Glutamatergic neuron (in vitro differentiated cells): ENCODE data around the gene APOC1. TPM values are rescaled to one million over a fixed set of nuclear protein-coding genes. Genes with fewer than 3 reads are reported as not detected.
"Not testable (repeated sequence)": the region's sequence is repeated elsewhere in the genome, so short reads cannot be mapped to it uniquely, and the experiment has no call there.

Source experiments
- DNase-seq: peaks from one replicate; pipeline ENCODE4 v3.0.0; 2022
- H3K27ac Mint-ChIP-seq: one replicate; pipeline ENCODE4 v1.8.0; 2020; ENCODE audit warnings: mild to moderate bottlenecking, mixed read lengths, inconsistent platforms; ENCODE audit not compliant: unreplicated experiment
- H3K27me3 Mint-ChIP-seq: one replicate; pipeline ENCODE4 v1.8.0; 2020; ENCODE audit warnings: mild to moderate bottlenecking, moderate library complexity, mixed read lengths, inconsistent platforms; ENCODE audit not compliant: unreplicated experiment
- H3K36me3 Mint-ChIP-seq: one replicate; pipeline ENCODE4 v1.8.0; 2020; ENCODE audit warnings: mild to moderate bottlenecking, mixed read lengths, inconsistent platforms; ENCODE audit not compliant: unreplicated experiment
- H3K4me1 Mint-ChIP-seq: one replicate; pipeline ENCODE4 v1.8.0; 2020; ENCODE audit warnings: mild to moderate bottlenecking, low read depth, mixed read lengths, inconsistent platforms; ENCODE audit not compliant: unreplicated experiment
- H3K4me3 Mint-ChIP-seq: one replicate; pipeline ENCODE4 v1.8.0; 2020; ENCODE audit warnings: mild to moderate bottlenecking, mixed read lengths, inconsistent platforms; ENCODE audit not compliant: unreplicated experiment
- H3K9me3 Mint-ChIP-seq: one replicate; pipeline ENCODE4 v1.8.0; 2020; ENCODE audit warnings: mild to moderate bottlenecking, moderate library complexity, mixed read lengths, inconsistent platforms; ENCODE audit not compliant: unreplicated experiment
- total RNA-seq: library from RNA; stranded (reverse); fragmentation: NEBNext Ultra II Directional; extraction: Animal tissue kit (Norgen Biotek cat#: 25700); gene quantifications from one replicate; pipeline ENCODE4 v1.2.1, GENCODE V29; 2021; ENCODE audit not compliant: unreplicated experiment
- TF ChIP-seq, protein P1 (sequence below): fragments of 200-600 bp; sonication (generic); IDR thresholded peaks from one replicate; pipeline ENCODE4 v1.5.0; 2021; ENCODE audit not compliant: partially characterized antibody, unreplicated experiment

Gene APOC1
- total RNA-seq, 1 donor from 2014 or later = 8.3 TPM

GRCh38 chr19:44908074-44908835 lies 6.2 kb upstream of the APOC1 start:
- H3K27me3 Mint-ChIP-seq = peaks cover 6% of the 10 kb centered on the region
- H3K4me1 Mint-ChIP-seq = no peaks in the 10 kb centered on the region
- TF ChIP-seq, protein P1, sequence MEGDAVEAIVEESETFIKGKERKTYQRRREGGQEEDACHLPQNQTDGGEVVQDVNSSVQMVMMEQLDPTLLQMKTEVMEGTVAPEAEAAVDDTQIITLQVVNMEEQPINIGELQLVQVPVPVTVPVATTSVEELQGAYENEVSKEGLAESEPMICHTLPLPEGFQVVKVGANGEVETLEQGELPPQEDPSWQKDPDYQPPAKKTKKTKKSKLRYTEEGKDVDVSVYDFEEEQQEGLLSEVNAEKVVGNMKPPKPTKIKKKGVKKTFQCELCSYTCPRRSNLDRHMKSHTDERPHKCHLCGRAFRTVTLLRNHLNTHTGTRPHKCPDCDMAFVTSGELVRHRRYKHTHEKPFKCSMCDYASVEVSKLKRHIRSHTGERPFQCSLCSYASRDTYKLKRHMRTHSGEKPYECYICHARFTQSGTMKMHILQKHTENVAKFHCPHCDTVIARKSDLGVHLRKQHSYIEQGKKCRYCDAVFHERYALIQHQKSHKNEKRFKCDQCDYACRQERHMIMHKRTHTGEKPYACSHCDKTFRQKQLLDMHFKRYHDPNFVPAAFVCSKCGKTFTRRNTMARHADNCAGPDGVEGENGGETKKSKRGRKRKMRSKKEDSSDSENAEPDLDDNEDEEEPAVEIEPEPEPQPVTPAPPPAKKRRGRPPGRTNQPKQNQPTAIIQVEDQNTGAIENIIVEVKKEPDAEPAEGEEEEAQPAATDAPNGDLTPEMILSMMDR = no peak
- H3K9me3 Mint-ChIP-seq = peaks cover 4% of the 10 kb centered on the region
- H3K36me3 Mint-ChIP-seq = no peaks in the 10 kb centered on the region
- H3K27ac Mint-ChIP-seq = no peak overlapping the region
- H3K4me3 Mint-ChIP-seq = no peak overlapping the region
- DNase-seq = no peak

DNA sequence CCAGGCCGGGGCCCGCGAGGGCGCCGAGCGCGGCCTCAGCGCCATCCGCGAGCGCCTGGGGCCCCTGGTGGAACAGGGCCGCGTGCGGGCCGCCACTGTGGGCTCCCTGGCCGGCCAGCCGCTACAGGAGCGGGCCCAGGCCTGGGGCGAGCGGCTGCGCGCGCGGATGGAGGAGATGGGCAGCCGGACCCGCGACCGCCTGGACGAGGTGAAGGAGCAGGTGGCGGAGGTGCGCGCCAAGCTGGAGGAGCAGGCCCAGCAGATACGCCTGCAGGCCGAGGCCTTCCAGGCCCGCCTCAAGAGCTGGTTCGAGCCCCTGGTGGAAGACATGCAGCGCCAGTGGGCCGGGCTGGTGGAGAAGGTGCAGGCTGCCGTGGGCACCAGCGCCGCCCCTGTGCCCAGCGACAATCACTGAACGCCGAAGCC lies 5.6 kb upstream of the APOC1 start:
- no peak for DNase-seq
- Mint-ChIP-seq H3K27me3 (peaks cover 4% of the 10 kb centered on the region), H3K27ac (no peak overlapping the region), H3K4me1 (no peaks in the 10 kb centered on the region), H3K36me3 (no peaks in the 10 kb centered on the region), H3K9me3 (peaks cover 4% of the 10 kb centered on the region), H3K4me3 (no peak overlapping the region)
- TF ChIP-seq, protein P1 = no peak

GRCh38 chr19:44909775-44910174 lies 4.6 kb upstream of the APOC1 start:
- H3K27ac Mint-ChIP-seq = no peak overlapping the region
- H3K9me3 Mint-ChIP-seq = peaks cover 4% of the 10 kb centered on the region
- peaks cover 6% of the 10 kb centered on the region for H3K27me3 Mint-ChIP-seq

GRCh38 chr19:44911896-44912295 lies 2.5 kb upstream of the APOC1 start:
- H3K4me3 Mint-ChIP-seq = not testable (repeated sequence)

More at GRCh38 chr19:44909775-44910174, 4.6 kb upstream of the APOC1 start:
- TF ChIP-seq, protein P1 = no peak
- no peak for DNase-seq
- no peaks in the 10 kb centered on the region for H3K36me3 Mint-ChIP-seq
- H3K4me1 Mint-ChIP-seq = peaks cover 3% of the 10 kb centered on the region
- no peak overlapping the region for H3K4me3 Mint-ChIP-seq

DNA sequence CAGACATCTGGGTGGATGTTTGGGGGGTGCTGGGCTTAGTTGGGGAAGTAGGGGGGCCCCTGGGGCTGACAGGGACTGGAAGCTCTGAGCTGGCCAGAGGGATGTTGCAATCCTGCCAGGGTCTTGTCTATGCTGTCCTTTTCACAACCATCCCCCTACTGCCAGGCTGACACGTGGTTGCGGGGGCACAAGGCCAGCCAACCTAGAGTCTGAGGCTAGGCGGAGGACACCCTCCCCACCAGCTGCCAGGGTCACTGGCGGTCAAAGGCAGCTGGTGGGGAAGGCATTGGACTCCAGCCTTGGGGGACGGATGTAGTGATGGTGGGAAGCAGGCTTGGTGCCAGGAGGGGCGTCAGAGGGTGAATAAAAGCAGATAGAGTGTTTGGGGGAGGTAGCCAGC lies 1.6 kb upstream of the APOC1 start:
- Mint-ChIP-seq H3K4me3 (no peak overlapping the region), H3K36me3 (no peaks in the 10 kb centered on the region), H3K9me3 (peaks cover 3% of the 10 kb centered on the region), H3K27me3 (peaks cover 2% of the 10 kb centered on the region), H3K4me1 (peaks cover 4% of the 10 kb centered on the region), H3K27ac (no peak overlapping the region)
- DNase-seq = no peak
- TF ChIP-seq, protein P1 = no peak

More at GRCh38 chr19:44911896-44912295, 2.5 kb upstream of the APOC1 start:
- not testable (repeated sequence) for H3K27ac Mint-ChIP-seq, H3K4me1 Mint-ChIP-seq, H3K9me3 Mint-ChIP-seq, H3K36me3 Mint-ChIP-seq, H3K27me3 Mint-ChIP-seq, DNase-seq

DNA sequence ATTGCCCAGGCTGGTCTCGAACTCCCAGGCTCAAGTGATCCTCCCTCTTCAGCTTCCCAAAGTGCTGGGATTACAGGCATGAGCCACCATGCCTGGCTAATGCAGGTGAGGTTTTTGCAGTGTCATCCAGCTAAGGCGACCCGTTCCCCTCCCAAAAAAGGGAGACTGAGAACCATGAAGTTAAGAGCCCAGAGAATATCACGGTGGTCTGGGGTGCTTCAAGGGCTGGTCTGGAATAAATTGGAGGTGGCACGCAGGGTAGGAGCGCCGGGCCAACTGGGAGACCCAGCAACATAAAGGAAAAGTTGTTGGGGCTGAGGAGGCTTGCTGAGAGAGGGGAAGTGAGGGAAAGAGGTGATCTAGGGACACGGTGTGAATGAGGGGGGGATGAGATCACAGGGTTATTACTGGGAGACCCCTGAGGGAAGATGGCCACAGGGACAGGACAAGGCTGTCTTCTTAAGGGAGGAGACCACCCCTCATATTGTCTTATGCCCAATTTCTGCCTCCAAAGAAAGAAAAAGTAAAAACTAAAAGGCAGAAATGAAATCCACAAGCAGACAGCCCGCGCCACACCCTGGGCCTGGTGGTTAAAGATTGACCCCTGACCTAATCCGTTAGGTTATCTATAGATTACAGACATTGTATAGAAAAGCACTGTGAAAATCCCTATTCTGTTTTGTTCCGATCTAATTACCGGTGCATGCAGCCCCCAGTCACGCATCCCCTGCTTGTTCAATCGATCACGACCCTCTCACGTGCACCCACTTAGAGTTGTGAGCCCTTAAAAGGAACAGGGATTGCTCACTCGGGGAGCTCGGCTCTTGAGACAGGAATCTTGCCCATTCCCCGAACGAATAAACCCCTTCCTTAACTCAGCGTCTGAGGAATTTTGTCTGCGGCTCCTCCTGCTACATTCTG lies 636 bp upstream of the APOC1 start:
- H3K4me1 Mint-ChIP-seq, H3K36me3 Mint-ChIP-seq, H3K27me3 Mint-ChIP-seq, H3K9me3 Mint-ChIP-seq, DNase-seq, H3K27ac Mint-ChIP-seq: not testable (repeated sequence)
- H3K4me3 Mint-ChIP-seq = peak overlapping the region; percentile 94
